ENCODE measurements around the gene COX7A2. TPM values are rescaled to one million over a fixed set of nuclear protein-coding genes. Genes with fewer than 3 reads are reported as not detected.
A peak's percentile ranks its signal among the peaks of the same experiment; 100 is the strongest.

Gene COX7A2
- total RNA-seq, 1 experiment from 2014 or later = 600 TPM

DNA sequence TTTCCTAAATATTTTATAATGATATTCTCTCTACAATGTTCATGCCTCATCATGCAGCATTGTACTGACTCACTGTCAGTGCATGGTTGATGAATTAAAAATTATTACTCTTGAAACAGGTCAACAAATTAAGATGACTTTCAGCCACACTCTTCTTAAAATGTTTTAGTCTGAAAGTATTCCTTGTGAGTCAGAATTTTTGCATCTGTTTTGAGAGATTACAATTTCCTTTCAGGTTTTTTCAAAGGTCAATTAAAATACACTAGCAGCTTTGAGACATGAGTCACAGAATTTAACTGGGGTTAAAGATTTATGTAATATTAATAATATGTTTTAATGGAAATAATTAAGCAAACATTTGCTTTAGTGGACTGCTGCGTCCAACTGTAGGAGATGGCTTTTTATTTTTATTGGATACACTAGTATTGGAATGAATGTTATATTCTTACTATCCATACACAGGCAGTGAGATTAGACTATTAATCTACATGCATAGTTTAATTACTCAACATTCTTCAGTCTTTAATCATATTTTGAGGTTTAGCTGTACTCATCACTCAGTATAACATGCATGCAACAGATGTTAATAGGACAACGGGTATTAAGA is 47.4 kb downstream of the COX7A2 start:
- no peaks in the 10 kb centered on the region for H3K9me2 ChIP-seq (ENCODE audit: insufficient read depth)
- no TSS peak for BruUV-seq (replicated peaks)
- peaks cover 0 to 5% of the 10 kb centered on the region in 2 experiments; a peak in 2 of 4 replicates for H3K36me3 ChIP-seq (ENCODE audit: control insufficient read depth in 1 of 2, insufficient read depth in 2 of 2, low read length in 2 of 2)
- peak; percentile 73 for ATAC-seq
- H3K4me1 ChIP-seq (ENCODE audit: control insufficient read depth in 1 of 2, insufficient read depth in 2 of 2, low read length in 2 of 2) = peaks cover 28 to 62% of the 10 kb centered on the region in 2 experiments
- TF ChIP-seq FOSL1 (IDR thresholded peaks at IDR 0.05; ENCODE audit: low read depth) = peak; percentile 34; the same call in 1 of the 2 replicates
- TF ChIP-seq ZNF274 (IDR thresholded peaks at IDR 0.05; ENCODE audit: low read depth, low read length) = no peak
- peaks cover 57% of the 10 kb centered on the region for H3K79me2 ChIP-seq (ENCODE audit: insufficient read depth, low read length)
- no peak for DNase-seq (ENCODE audit: low read depth, low spot score)
- H3K4me2 ChIP-seq (ENCODE audit: low read length) = peak overlapping the region; percentile 88
- H3K27me3 ChIP-seq (ENCODE audit: insufficient read depth, low read length) = no peaks in the 10 kb centered on the region
- ChIA-PET CTCF (interaction anchor here (1.6 kb wide), 1 partner anchor 12 kb away, joined by 4 read pairs; no protein-coding TSS in a partner anchor), RAD21 (ENCODE audit: low non-redundant PET in 1 of 2, low total read pairs in 2 of 2, uncharacterized antibody in 2 of 2, unreplicated experiment in 2 of 2) (no interaction called here), POLR2A (no interaction called here)
- peak overlapping the region; percentile 62 for H3K9ac ChIP-seq (ENCODE audit: low read length)
- no peak overlapping the region for H2AFZ ChIP-seq (ENCODE audit: low read depth, low read length, poor library complexity, severe bottlenecking)
- no peaks in the 10 kb centered on the region for H4K20me1 ChIP-seq (ENCODE audit: insufficient read depth)
- peak overlapping the region; percentile 77; the same call in 1 of the 2 replicates for H3K27ac ChIP-seq (ENCODE audit: low read depth, low read length)
- no peaks in the 10 kb centered on the region for H3K9me3 ChIP-seq (ENCODE audit: control insufficient read depth in 1 of 2, insufficient read depth in 1 of 2, low read depth in 1 of 2, low read length in 2 of 2)
- intact Hi-C loops (cut with micrococcal nuclease) = no loop called here
- H3K4me3 ChIP-seq (replicated peaks in 1 of 2; ENCODE audit: low read depth in 1 of 2, low read length in 2 of 2) = peak overlapping the region in 1 of 2 experiments; percentile 53; a peak in 2 of 4 replicates

DNA sequence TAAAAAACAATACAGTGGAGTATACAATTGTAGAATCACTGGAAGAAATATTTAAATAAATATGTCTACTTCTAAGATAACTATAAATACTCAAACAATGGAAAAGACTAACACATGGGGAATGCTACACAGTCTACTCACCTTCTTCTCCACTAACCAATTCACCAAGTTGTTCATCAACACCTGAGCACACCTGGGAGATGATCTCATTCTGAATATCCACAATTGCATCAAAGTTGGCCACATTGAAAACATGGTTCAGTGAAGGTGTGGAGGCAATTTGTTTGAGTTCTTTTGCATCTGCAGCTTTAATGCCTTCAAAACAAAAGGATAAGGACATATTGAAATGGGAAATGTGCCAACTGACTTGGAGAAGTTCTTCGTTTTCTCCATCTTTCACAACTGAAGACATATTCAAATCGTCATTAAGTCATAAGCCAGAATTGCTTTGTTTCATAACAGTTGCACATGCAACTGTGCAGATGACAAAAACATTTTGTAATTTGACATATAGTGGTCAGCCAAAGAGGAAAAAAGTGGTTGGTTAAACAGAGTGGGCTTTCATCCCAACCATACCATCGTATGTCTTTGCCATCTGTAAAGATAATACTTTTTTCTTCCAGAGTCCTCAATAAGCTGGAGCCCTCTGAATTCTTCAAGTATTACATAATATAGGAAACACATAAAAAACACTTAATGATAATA is 55.2 kb downstream of the COX7A2 start:
- POLR2A ChIA-PET = no interaction called here
- Histone ChIP-seq H3K27ac (ENCODE audit: low read depth, low read length) (no peak overlapping the region), H3K9me3 (ENCODE audit: control insufficient read depth in 1 of 2, insufficient read depth in 1 of 2, low read depth in 1 of 2, low read length in 2 of 2) (no peaks in the 10 kb centered on the region), H3K9ac (ENCODE audit: low read length) (no peak overlapping the region), H3K27me3 (ENCODE audit: insufficient read depth, low read length) (no peaks in the 10 kb centered on the region), H2AFZ (ENCODE audit: low read depth, low read length, poor library complexity, severe bottlenecking) (no peak overlapping the region), H3K4me3 (replicated peaks in 1 of 2; ENCODE audit: low read depth in 1 of 2, low read length in 2 of 2) (no peak overlapping the region), H3K36me3 (ENCODE audit: control insufficient read depth in 1 of 2, insufficient read depth in 2 of 2, low read length in 2 of 2) (peaks cover 0 to 14% of the 10 kb centered on the region in 2 experiments; a peak in 1 of 4 replicates), H3K4me2 (ENCODE audit: low read length) (no peak overlapping the region), H3K9me2 (ENCODE audit: insufficient read depth) (no peaks in the 10 kb centered on the region), H3K4me1 (ENCODE audit: control insufficient read depth in 1 of 2, insufficient read depth in 2 of 2, low read length in 2 of 2) (no peaks in the 10 kb centered on the region; a peak in 1 of 4 replicates), H4K20me1 (ENCODE audit: insufficient read depth) (no peaks in the 10 kb centered on the region; the same call in 1 of the 2 replicates), H3K79me2 (ENCODE audit: insufficient read depth, low read length) (peaks cover 5% of the 10 kb centered on the region)
- no TSS peak for BruUV-seq (replicated peaks)
- TF ChIP-seq, protein P1, sequence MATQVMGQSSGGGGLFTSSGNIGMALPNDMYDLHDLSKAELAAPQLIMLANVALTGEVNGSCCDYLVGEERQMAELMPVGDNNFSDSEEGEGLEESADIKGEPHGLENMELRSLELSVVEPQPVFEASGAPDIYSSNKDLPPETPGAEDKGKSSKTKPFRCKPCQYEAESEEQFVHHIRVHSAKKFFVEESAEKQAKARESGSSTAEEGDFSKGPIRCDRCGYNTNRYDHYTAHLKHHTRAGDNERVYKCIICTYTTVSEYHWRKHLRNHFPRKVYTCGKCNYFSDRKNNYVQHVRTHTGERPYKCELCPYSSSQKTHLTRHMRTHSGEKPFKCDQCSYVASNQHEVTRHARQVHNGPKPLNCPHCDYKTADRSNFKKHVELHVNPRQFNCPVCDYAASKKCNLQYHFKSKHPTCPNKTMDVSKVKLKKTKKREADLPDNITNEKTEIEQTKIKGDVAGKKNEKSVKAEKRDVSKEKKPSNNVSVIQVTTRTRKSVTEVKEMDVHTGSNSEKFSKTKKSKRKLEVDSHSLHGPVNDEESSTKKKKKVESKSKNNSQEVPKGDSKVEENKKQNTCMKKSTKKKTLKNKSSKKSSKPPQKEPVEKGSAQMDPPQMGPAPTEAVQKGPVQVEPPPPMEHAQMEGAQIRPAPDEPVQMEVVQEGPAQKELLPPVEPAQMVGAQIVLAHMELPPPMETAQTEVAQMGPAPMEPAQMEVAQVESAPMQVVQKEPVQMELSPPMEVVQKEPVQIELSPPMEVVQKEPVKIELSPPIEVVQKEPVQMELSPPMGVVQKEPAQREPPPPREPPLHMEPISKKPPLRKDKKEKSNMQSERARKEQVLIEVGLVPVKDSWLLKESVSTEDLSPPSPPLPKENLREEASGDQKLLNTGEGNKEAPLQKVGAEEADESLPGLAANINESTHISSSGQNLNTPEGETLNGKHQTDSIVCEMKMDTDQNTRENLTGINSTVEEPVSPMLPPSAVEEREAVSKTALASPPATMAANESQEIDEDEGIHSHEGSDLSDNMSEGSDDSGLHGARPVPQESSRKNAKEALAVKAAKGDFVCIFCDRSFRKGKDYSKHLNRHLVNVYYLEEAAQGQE (IDR thresholded peaks at IDR 0.05; ENCODE audit: low read depth) = no peak
- TF ChIP-seq ZBTB33 (IDR thresholded peaks at IDR 0.05; ENCODE audit: extremely low read depth, insufficient replicate concordance, low read length) (no peak), JUND (IDR thresholded peaks at IDR 0.05) (no peak), YY1 (IDR thresholded peaks at IDR 0.05; ENCODE audit: extremely low read depth, insufficient replicate concordance, low read depth, low read length) (no peak), POLR2A (IDR thresholded peaks at IDR 0.05; ENCODE audit: borderline replicate concordance, extremely low read depth, insufficient read depth, insufficient read length) (no peak), ELF1 (IDR thresholded peaks at IDR 0.05; ENCODE audit: borderline replicate concordance, low read depth) (no peak), CEBPB (IDR thresholded peaks at IDR 0.05; ENCODE audit: low read depth) (no peak), ZFX (IDR thresholded peaks at IDR 0.05) (no peak), TCF7L2 (IDR thresholded peaks at IDR 0.05; ENCODE audit: borderline replicate concordance, extremely low read depth, insufficient read depth, insufficient read length) (no peak), CBX3 (IDR thresholded peaks at IDR 0.05; ENCODE audit: low read depth) (no peak)
- CTCF ChIA-PET = no interaction called here
- ATAC-seq (no peak), DNase-seq (ENCODE audit: low read depth, low spot score) (no peak)
- RAD21 ChIA-PET (ENCODE audit: low non-redundant PET in 1 of 2, low total read pairs in 2 of 2, uncharacterized antibody in 2 of 2, unreplicated experiment in 2 of 2) = no interaction called here
- intact Hi-C loops (cut with micrococcal nuclease) = no loop called here
